Astrocyte (in vitro differentiated cells and primary cell): ENCODE results near the gene RTKN. TPM values are rescaled to one million over a fixed set of nuclear protein-coding genes. Genes with fewer than 3 reads are reported as not detected.
"Not testable (repeated sequence)": the region's sequence is repeated elsewhere in the genome, so short reads cannot be mapped to it uniquely, and the experiment has no call there.

Experiments
- DNase-seq: peaks from one replicate; pipeline ENCODE4 v3.0.0-alpha.2; 2010; ENCODE audit warnings: low read depth
- FAIRE-seq: peaks from 2 replicates; lab custom pipeline; 2011; peaks lifted over from hg19 to GRCh38; lab: Jason Lieb, UNC
- H2AFZ ChIP-seq: 2 replicates; pipeline ENCODE4 v1.6.0; 2012; ENCODE audit warnings: low read depth, low read length, inconsistent platforms
- H3K27ac ChIP-seq: 2 replicates; pipeline ENCODE4 v1.5.1; 2011; ENCODE audit warnings: low read depth, low read length, inconsistent platforms
- H3K27me3 ChIP-seq: 2 replicates; pipeline ENCODE4 v1.6.0; 2011; ENCODE audit warnings: low read length, inconsistent platforms; ENCODE audit not compliant: insufficient read depth
- H3K36me3 ChIP-seq: 2 replicates; pipeline ENCODE4 v1.5.1; 2011; ENCODE audit warnings: low read length, inconsistent platforms; ENCODE audit not compliant: insufficient read depth
- H3K4me1 ChIP-seq: 2 replicates; pipeline ENCODE4 v1.5.1; 2011; ENCODE audit warnings: low read length, inconsistent platforms; ENCODE audit not compliant: insufficient read depth
- H3K4me2 ChIP-seq: 2 replicates; pipeline ENCODE4 v1.6.0; 2012; ENCODE audit warnings: low read length, inconsistent platforms
- H3K4me3 ChIP-seq: 2 replicates; pipeline ENCODE4 v1.5.1; 2011; ENCODE audit warnings: low read depth, mild to moderate bottlenecking, low read length, inconsistent platforms; ENCODE audit not compliant: insufficient read depth
- H3K79me2 ChIP-seq: 2 replicates; pipeline ENCODE4 v1.6.0; 2012; ENCODE audit warnings: mild to moderate bottlenecking, low read length, inconsistent platforms; ENCODE audit not compliant: insufficient read depth
- H3K9ac ChIP-seq: 2 replicates; pipeline ENCODE4 v1.6.0; 2012; ENCODE audit warnings: mild to moderate bottlenecking, low read length, inconsistent platforms
- H3K9me3 ChIP-seq: 2 replicates; pipeline ENCODE4 v1.5.1; 2012; ENCODE audit warnings: low read depth, mild to moderate bottlenecking, low read length, inconsistent platforms; ENCODE audit not compliant: insufficient read depth
- H4K20me1 ChIP-seq: 2 replicates; pipeline ENCODE4 v1.6.0; 2012; ENCODE audit warnings: low read length, inconsistent platforms; ENCODE audit not compliant: insufficient read depth
- H3K27ac Mint-ChIP-seq: one replicate; pipeline ENCODE4 v1.8.0; 2021; ENCODE audit warnings: mild to moderate bottlenecking, mixed read lengths; ENCODE audit not compliant: unreplicated experiment
- H3K27me3 Mint-ChIP-seq: one replicate; pipeline ENCODE4 v1.8.0; 2021; ENCODE audit warnings: low read depth, mixed read lengths; ENCODE audit not compliant: unreplicated experiment
- H3K36me3 Mint-ChIP-seq: one replicate; pipeline ENCODE4 v1.8.0; 2021; ENCODE audit warnings: low read depth, mixed read lengths; ENCODE audit not compliant: unreplicated experiment
- H3K4me1 Mint-ChIP-seq: one replicate; pipeline ENCODE4 v1.8.0; 2021; ENCODE audit warnings: low read depth, mixed read lengths; ENCODE audit not compliant: unreplicated experiment
- H3K4me3 Mint-ChIP-seq: one replicate; pipeline ENCODE4 v1.8.0; 2021; ENCODE audit warnings: mild to moderate bottlenecking, moderate library complexity, mixed read lengths; ENCODE audit not compliant: unreplicated experiment
- H3K9me3 Mint-ChIP-seq: one replicate; pipeline ENCODE4 v1.8.0; 2021; ENCODE audit warnings: mild to moderate bottlenecking, mixed read lengths; ENCODE audit not compliant: unreplicated experiment
- CTCF ChIP-seq: IDR thresholded peaks from 2 replicates; pipeline ENCODE4 v1.5.1; 2011; ENCODE audit warnings: low read depth, mild to moderate bottlenecking, inconsistent platforms, low read length, moderate library complexity; ENCODE audit not compliant: insufficient read depth
- EZH2 ChIP-seq: IDR thresholded peaks from 2 replicates; pipeline ENCODE4 v1.6.1; 2012; ENCODE audit warnings: mild to moderate bottlenecking, low read length, inconsistent platforms; ENCODE audit not compliant: insufficient read depth
- total RNA-seq: library from RNA; stranded (reverse); gene quantifications from 2 replicates; pipeline ENCODE4 v1.2.1, GENCODE V29; 2021

Gene RTKN
- total RNA-seq, 1 donor from 2014 or later, result 41.6 TPM

DNA sequence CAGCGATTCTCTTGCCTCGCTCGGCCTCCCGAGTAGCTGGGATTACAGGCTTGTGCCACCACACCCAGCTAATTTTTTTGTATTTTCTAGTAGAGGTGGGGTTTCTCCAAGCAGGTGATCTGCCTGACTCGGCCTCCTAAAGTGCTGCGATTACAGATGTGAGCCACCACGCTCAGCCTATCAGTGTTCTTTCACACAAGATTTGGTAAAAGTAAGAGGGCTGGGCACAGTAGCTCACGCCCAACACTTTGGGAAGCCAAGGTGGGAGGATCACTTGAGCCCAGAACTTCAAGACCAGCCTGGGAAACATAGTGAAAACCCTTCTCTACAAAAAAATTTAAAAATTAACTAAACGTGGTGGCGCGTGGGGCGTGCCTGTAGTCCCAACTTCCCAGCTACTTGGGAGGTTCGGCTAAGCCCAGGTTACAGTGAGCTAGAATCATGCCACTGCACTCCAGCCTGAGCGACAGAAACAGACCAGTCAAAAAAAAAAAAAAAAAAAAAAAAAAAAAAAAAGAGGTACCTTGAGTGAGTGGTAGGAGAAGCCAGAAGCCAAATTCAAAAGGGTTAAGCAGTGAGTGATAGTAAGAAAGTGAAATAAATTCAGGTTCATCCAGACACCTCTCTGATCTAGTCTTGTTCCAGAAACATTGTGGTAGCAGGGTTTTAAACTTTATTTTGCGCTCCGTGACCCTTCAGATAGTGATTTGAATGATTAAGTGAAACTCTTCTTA lies 29.8 kb upstream of the RTKN start:
- H3K4me3 ChIP-seq, result peak overlapping the region; percentile 96
- H3K79me2 ChIP-seq, result peaks cover 4% of the 10 kb centered on the region
- H3K27ac ChIP-seq, result peak overlapping the region; percentile 83
- no peaks in the 10 kb centered on the region for H3K9me3 ChIP-seq
- peaks cover 15% of the 10 kb centered on the region for H3K4me1 ChIP-seq
- H3K36me3 ChIP-seq, result peaks cover 7% of the 10 kb centered on the region
- H3K4me2 ChIP-seq, result peak overlapping the region; percentile 95
- H4K20me1 ChIP-seq, result no peaks in the 10 kb centered on the region
- H2AFZ ChIP-seq, result peak overlapping the region; percentile 94
- TF ChIP-seq CTCF (no peak), EZH2 (no peak)
- DNase-seq (no peak), FAIRE-seq (no peak)
- peak overlapping the region; percentile 91 for H3K9ac ChIP-seq
- Mint-ChIP-seq H3K4me1 (peaks cover 7% of the 10 kb centered on the region), H3K27me3 (no peaks in the 10 kb centered on the region), H3K27ac (peak overlapping the region; percentile 98), H3K36me3 (peaks cover 13% of the 10 kb centered on the region), H3K9me3 (no peaks in the 10 kb centered on the region), H3K4me3 (peak overlapping the region; percentile 96)
- no peaks in the 10 kb centered on the region for H3K27me3 ChIP-seq

DNA sequence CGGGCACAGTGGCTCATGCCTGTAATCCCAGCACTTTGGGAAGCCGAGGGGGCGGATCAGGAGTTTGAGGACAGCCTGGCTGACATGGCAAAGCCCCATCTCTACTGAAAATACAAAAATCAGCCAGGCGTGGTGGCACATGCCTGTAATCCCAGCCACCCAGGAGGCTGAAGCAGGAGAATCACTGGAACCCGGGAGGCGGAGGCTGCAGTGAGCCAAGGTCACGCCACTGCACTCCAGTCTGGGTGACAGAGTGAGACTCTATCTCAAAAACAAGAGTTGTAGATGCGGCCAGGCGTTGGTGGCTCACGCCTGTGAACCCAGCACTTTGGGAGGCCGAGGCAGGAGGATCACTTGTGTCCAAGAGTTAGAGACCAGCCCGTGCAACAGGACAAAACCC lies 29.0 kb upstream of the RTKN start:
- Mint-ChIP-seq H3K36me3 (peaks cover 13% of the 10 kb centered on the region), H3K4me3 (peak overlapping the region; percentile 76), H3K27ac (peak overlapping the region; percentile 81)
- not testable (repeated sequence) for H3K27ac ChIP-seq, H3K79me2 ChIP-seq, H2AFZ ChIP-seq, H3K4me2 ChIP-seq, H3K27me3 Mint-ChIP-seq, DNase-seq, H3K9ac ChIP-seq, H3K27me3 ChIP-seq, H3K4me3 ChIP-seq, H4K20me1 ChIP-seq, H3K4me1 Mint-ChIP-seq, H3K9me3 ChIP-seq, H3K9me3 Mint-ChIP-seq, FAIRE-seq, H3K36me3 ChIP-seq
- peaks cover 15% of the 10 kb centered on the region for H3K4me1 ChIP-seq

- H3K4me3 Mint-ChIP-seq, result peak overlapping the region; percentile 96
- Histone ChIP-seq H3K36me3 (peaks cover 4% of the 10 kb centered on the region), H3K4me3 (peak overlapping the region; percentile 90), H4K20me1 (peaks cover 16% of the 10 kb centered on the region), H3K9ac (peak overlapping the region; percentile 92), H3K9me3 (no peaks in the 10 kb centered on the region), H3K27ac (peak overlapping the region; percentile 79), H3K27me3 (no peaks in the 10 kb centered on the region), H3K4me2 (peak overlapping the region; percentile 98), H2AFZ (peak overlapping the region; percentile 90), H3K79me2 (peaks cover 42% of the 10 kb centered on the region), H3K4me1 (peaks cover 11% of the 10 kb centered on the region)
- peaks cover 16% of the 10 kb centered on the region for H3K4me1 Mint-ChIP-seq
- TF ChIP-seq EZH2 (no peak), CTCF (no peak)
- DNase-seq (no peak), FAIRE-seq (no peak)
- H3K27me3 Mint-ChIP-seq, result no peaks in the 10 kb centered on the region
- peaks cover 3% of the 10 kb centered on the region for H3K36me3 Mint-ChIP-seq
- no peaks in the 10 kb centered on the region for H3K9me3 Mint-ChIP-seq
- peak overlapping the region; percentile 72 for H3K27ac Mint-ChIP-seq
Observed at GRCh38 chr2:74464406-74464805, 22.7 kb upstream of the RTKN start.
